GM21381 (cell line): ENCODE results near the gene GTF2F2.
A peak's percentile ranks its signal among the peaks of the same experiment; 100 is the strongest.
"Not testable (repeated sequence)": the region's sequence is repeated elsewhere in the genome, so short reads cannot be mapped to it uniquely, and the experiment has no call there.

ENCODE experiments used
- ATAC-seq: cut with Tn5 transposase; IDR thresholded peaks from one replicate; pipeline ENCODE4 v1.9.1; 2021; ENCODE audit warnings: mild to moderate bottlenecking, moderate library complexity; ENCODE audit not compliant: unreplicated experiment

Gene GTF2F2

GRCh38 chr13:45243077-45243476, 122.8 kb downstream of the GTF2F2 start:
- ATAC-seq = no peak

GRCh38 chr13:45244736-45245135, 124.4 kb downstream of the GTF2F2 start:
- not testable (repeated sequence) for ATAC-seq

GRCh38 chr13:45249662-45250061, 129.4 kb downstream of the GTF2F2 start:
- ATAC-seq = no peak

DNA sequence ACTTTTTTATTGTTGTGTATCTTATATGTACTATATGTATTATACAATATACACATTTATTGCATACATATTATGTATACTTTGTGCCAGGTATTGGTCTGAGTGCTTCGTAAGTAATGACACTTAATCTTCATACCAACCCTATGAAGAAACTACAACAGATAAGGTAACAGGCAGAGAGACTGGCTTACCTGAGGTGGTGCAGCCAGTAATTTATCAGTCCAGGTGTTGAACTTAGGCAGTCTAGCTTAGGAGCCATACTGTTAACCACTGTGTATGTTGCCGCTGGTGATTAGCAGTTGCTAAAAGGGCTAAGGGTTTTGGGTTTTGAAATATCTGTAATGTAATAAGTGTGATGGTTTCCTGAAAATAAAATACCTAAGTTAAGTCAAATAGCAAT, 134.1 kb downstream of the GTF2F2 start:
- ATAC-seq = no peak

GRCh38 chr13:45255247-45255987, 135.1 kb downstream of the GTF2F2 start:
- no peak for ATAC-seq

GRCh38 chr13:45256254-45256653, 135.9 kb downstream of the GTF2F2 start:
- ATAC-seq = no peak

GRCh38 chr13:45257638-45258333, 137.5 kb downstream of the GTF2F2 start:
- ATAC-seq = peak; percentile 57

DNA sequence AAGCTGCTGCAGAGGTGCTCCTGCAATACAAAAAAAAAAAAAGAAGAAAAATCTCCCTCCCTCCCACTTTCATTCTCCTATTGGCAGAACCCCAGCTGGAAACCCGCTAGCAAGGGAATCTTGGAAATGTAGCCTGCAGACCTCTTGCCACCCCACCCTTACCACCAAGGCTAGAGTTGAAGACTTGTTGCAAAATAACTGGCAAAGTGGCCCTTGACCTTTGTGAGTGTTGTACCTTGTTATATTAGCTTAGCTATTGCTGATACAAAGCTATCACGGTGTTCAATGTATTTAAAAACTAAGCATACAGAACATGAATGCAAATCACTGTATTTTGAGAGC, 138.0 kb downstream of the GTF2F2 start:
- ATAC-seq = no peak

DNA sequence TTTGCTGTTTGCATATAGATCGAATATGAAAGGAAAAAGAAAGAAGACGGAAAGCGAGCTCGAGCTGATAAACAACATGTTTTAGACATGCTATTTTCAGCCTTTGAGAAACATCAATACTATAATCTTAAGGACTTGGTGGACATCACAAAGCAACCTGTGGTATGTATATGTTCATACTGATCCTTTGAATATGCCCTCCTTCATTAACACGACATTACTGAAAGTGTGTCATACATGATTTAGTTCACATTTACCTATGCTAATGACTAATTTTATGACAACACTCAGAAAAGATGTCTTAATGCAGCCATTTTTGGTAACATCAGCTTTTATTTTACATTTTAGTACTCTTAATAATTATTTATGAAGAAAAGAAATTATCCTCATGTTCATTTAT, 146.9 kb downstream of the GTF2F2 start:
- ATAC-seq = no peak

DNA sequence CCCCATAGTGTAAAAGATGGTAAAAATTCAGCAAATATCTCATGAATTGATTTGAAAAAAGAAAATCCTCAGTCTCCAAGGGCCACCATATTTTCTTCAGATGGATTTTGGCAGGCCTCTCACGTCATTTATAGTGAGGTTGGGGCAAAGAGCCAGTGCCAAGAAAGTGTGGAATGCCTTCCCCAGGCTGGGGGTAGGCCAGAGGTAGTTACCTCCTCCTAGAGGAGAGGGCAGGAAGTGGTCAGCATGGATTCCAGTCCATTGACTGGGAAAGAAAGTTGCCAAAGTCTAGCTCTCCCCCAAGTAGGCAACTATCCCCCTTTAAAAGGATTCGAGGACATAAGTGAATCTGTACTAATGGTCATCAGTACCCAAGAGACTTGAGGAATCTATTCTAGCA, 148.9 kb downstream of the GTF2F2 start:
- ATAC-seq = no peak

- no peak for ATAC-seq
Measured at GRCh38 chr13:45276913-45277312, 156.6 kb downstream of the GTF2F2 start.

DNA sequence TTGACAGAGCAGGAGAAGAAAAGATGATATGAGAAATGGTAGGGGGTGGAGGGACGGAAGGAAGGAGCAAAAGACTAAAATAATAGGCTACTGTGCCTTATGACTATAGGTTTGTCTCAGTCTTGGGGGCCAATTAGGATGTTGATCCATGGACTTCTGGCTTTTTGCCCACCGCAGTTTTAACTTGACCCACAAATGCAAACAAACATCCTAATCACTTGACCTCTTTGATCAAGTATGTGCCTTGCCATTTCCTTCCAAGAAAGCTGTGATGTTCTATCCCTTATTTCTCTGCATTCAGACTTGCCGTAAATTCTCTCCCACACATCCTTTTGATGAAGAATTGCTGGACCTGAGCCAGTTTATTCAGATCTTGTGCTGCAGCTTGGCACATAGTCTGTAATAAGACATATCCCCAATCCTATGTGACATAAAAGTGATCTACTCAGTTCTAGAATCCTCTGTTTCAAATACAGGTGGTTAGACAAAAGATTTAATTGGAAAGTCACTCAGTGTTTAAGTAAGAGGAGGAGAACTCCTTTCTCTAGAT, 157.9 kb downstream of the GTF2F2 start:
- ATAC-seq = no peak

DNA sequence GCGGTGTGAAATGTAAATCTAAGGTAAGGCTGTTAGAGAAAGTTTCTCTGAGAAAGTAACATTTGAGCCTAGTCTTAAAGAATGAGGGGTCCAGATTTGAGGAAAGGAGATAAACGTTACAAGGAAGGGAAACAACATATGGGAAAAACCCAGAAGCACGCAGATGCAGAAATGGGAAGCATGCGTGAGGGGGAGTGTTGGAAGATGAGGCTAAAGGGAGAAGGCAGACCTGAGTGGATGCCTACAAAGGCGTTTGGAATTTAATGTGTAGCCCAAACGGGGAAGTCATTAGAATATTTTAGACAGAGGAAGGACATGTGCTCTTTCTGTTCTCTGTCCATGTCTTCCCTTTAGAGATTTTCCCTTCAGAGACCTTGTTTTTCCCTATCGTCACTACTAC, 159.7 kb downstream of the GTF2F2 start:
- no peak for ATAC-seq

- no peak for ATAC-seq
Measured at GRCh38 chr13:45280751-45281634, 160.7 kb downstream of the GTF2F2 start.

DNA sequence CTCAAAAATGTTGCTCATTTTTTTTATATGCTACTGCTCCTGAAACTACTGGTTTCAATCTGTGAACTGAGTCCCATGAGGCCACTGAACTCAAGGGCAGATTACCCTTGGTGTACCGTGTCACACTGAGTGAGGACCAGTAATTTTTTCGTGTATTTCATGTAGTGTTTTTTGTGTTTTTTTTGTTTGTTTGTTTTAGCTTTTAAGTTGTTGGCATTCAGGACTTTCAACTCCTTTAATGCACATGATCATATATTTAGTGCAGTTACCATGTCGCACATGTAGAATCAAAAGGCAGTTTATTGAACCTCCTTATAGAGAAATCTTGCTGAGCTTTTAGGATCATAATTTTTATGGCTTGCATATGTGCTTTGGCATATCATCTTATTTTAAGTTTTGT, 162.7 kb downstream of the GTF2F2 start:
- no peak for ATAC-seq

DNA sequence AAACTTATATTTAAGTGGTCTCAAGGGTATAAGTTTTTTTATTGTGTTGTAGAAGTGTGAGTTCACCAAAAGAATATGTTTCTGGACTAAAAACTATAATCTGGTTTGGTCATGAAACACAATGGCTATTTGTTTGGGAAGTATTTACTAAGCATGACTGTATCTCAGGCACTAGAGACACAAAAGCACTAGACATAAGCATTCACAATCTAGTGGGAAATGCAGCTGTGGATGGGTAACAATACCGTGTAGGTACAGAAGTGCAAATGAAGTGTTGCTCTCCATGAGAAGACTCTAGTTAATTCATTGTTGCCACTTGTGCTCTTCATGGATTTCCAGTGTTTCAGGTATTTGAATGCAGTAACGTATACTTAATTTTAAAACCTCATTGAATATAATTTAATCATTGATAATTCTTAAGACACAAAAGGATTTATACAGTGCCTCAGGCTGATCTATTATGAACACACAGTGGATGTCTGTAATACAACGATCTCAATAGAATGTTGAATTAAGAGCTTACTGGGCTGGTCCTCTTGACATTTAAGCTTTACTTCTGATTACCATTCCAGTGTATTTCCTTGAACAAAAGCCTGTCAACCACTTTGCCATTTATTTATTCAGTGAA, 169.7 kb downstream of the GTF2F2 start:
- ATAC-seq = no peak

- no peak for ATAC-seq
Measured at GRCh38 chr13:45292176-45292575, 171.9 kb downstream of the GTF2F2 start.

DNA sequence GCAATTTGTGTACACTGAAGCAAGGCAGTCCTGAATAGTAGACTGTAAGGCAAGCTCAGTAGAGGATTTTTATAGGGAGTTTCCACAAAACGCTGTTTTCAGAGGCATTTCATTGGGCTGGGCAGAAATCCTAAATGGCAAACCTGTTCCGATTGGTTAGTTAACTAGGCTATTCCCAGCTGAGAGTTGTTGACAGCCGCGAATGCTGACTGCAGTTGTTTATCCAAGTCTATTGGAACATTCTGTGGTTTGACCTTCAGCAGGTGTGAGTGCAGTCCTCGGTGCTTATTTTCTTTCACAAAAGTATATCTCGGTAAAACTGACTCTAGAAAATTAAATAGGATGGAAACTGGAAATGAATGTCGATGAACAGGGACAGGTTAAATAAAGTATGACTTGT, 175.2 kb downstream of the GTF2F2 start:
- ATAC-seq = no peak

- no peak for ATAC-seq
Measured at GRCh38 chr13:45296259-45296658, 175.9 kb downstream of the GTF2F2 start.

DNA sequence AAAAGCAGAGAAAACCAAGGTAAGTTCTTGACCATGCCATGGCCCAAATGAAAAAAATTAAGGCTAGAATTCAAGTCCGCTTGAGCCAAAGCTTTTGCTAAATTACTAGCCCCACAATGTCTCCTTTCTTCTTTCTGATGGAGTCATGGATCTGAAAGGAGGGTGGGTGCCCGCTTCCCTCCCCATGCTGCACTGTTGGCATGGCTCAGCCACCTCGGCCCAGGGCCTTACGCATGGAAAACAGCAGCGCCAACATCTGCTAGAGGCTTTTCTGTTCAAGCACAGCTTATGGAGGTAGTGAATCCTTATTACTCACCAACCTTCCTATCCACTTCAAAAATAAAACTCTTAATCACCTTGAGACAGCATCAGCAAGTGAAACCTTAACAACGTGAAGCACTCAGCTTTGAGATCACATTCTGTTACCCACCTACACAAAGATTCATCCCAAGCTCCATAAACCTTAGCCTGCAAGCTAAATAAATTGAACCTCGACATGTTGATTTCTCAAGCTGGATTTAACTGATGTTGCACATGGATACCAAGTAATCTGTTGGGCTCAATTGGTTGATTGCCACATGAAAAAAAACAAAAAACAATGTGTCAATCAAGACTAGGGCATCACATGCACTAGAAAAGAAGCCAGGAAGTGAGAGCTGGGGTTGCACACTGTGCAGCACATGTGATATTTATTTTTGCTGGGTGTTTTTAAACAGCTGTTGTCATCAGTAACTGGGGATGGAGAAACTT, 177.3 kb downstream of the GTF2F2 start:
- ATAC-seq = no peak
